Lower leg skin (tissue), 4 donors: ENCODE measurements around the gene CACHD1. TPM values are rescaled to one million over a fixed set of nuclear protein-coding genes. Genes with fewer than 3 reads are reported as not detected.

ENCODE experiments used
- DNase-seq, 2 donors: peaks; one replicate each; pipeline ENCODE4 v3.0.0-alpha.2; 2019; ENCODE audit warnings: low spot score in 2 of 2
- H3K4me3 ChIP-seq: fragments of 200-600 bp; sonication (generic); 2 replicates; pipeline ENCODE4 v1.5.1; 2017; ENCODE audit warnings: mild to moderate bottlenecking, low read depth; ENCODE audit not compliant: poor library complexity, severe bottlenecking
- POLR2A ChIP-seq, 2 donors: fragments of 450-650 bp; IDR thresholded peaks; one replicate each; pipeline ENCODE4 v1.6.1; 2016 to 2017; ENCODE audit warnings: antibody characterized with exemption in 2 of 2, mild to moderate bottlenecking in 1 of 2, moderate library complexity in 1 of 2
- WGBS, 2 donors: methylation state at CpG; one replicate each; pipeline ENCODE4 v1.1.5; 2018; 5-methylcytosine and 5-hydroxymethylcytosine counted together
- intact Hi-C: fragments of 100-400 bp; cut with DNase I; formaldehyde crosslinking; loops from one replicate; pipeline ENCODE4 v1.15.0; 2023; ENCODE audit warnings: low total_unique reads
- total RNA-seq, 4 donors: library from RNA; depleted of rRNA; stranded (reverse); fragments of >200 nt; gene quantifications; one replicate each; pipeline ENCODE4 v1.1.0, GENCODE V29; 2016
- TF ChIP-seq, protein P1 (sequence below), 3 donors: fragments of 450-650 bp; IDR thresholded peaks; one replicate each; pipeline ENCODE4 v1.5.1; 2016; ENCODE audit warnings: antibody characterized with exemption in 3 of 3, mild to moderate bottlenecking in 3 of 3, moderate library complexity in 2 of 3

Gene CACHD1
- total RNA-seq: 10 to 100 TPM in 2 of 4 donors, 1 to 10 TPM in 2; 7.3 to 17.1 (median 10.9) TPM

- H3K4me3 ChIP-seq: peak within 1 kb of the TSS; percentile 75
- intact Hi-C loops: no loop called here
- TF ChIP-seq, protein P1, sequence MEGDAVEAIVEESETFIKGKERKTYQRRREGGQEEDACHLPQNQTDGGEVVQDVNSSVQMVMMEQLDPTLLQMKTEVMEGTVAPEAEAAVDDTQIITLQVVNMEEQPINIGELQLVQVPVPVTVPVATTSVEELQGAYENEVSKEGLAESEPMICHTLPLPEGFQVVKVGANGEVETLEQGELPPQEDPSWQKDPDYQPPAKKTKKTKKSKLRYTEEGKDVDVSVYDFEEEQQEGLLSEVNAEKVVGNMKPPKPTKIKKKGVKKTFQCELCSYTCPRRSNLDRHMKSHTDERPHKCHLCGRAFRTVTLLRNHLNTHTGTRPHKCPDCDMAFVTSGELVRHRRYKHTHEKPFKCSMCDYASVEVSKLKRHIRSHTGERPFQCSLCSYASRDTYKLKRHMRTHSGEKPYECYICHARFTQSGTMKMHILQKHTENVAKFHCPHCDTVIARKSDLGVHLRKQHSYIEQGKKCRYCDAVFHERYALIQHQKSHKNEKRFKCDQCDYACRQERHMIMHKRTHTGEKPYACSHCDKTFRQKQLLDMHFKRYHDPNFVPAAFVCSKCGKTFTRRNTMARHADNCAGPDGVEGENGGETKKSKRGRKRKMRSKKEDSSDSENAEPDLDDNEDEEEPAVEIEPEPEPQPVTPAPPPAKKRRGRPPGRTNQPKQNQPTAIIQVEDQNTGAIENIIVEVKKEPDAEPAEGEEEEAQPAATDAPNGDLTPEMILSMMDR (IDR thresholded peaks at IDR 0.05): no peak
- TF ChIP-seq POLR2A (IDR thresholded peaks at IDR 0.05): no peak
- DNase-seq: peak; percentile 79 to 96
- WGBS, 2 donors: 0 to 1% methylated on average over 28 to 53 of the region's 82 CpGs
Measured at GRCh38 chr1:64469977-64470664, at the start of gene CACHD1. TSS of gene CACHD1 (plus strand) at chr1:64470129. CDS start at chr1:64470745, 616 bp downstream.

DNA sequence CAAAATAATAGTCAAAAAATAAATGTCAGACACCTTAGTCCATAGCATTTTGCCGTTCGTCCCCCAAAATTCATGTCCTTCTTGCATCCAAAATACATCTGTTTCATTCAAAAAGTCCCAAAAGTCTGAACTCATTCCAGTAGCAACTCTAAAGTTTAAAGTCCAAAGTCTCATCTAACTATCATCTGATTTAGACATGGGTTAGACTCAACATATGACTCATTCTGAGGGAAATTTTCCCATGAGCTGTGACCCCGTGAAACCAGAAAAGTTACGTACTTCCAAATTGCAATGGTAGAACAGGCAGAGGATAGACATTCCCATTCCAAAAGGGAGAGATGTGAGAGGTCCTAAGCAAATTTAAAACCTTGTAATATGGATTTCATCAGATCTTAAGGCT lies 48.6 kb upstream of the CACHD1 start:
- H3K4me3 ChIP-seq: no peak overlapping the region
- intact Hi-C loops: no loop called here
- 76 to 81% methylated on average over 4 of the region's 4 CpGs for WGBS, 2 donors
- DNase-seq: no peak
- no peak for TF ChIP-seq POLR2A (IDR thresholded peaks at IDR 0.05)
- TF ChIP-seq, protein P1 (IDR thresholded peaks at IDR 0.05): no peak

GRCh38 chr1:64423526-64423925 lies 46.4 kb upstream of the CACHD1 start:
- intact Hi-C loops: no loop called here
- DNase-seq: no peak
- TF ChIP-seq, protein P1 (IDR thresholded peaks at IDR 0.05): no peak
- TF ChIP-seq POLR2A (IDR thresholded peaks at IDR 0.05): no peak
- H3K4me3 ChIP-seq: no peak overlapping the region
- WGBS, 2 donors: 94 to 97% methylated on average over 4 of the region's 4 CpGs

- intact Hi-C loops: no loop called here
- no peak for DNase-seq
- WGBS, 2 donors: 97 to 100% methylated on average over 1 of the region's 1 CpG
- H3K4me3 ChIP-seq: no peak overlapping the region
- TF ChIP-seq, protein P1 (IDR thresholded peaks at IDR 0.05): no peak
- TF ChIP-seq POLR2A (IDR thresholded peaks at IDR 0.05): no peak
Measured at GRCh38 chr1:64424412-64424811, 45.5 kb upstream of the CACHD1 start.

DNA sequence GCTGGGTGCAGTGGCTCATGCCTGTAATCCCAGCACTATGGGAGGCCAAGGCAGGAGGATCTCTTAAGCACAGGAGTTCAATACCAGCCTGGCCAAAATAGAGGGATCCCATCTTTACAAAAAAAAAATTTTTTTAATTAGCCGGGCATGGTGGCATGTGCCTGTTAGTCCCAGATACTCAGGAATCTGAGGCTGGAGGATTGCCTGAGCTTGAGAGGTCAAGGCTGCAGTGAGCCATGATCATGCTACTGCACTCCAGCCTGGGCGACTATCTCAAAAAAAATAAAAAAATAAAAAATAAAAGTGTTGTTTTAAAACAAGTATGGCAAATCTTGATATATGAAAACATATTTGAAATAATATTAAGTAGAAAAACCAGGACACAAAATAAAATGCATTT lies 44.4 kb upstream of the CACHD1 start:
- intact Hi-C loops: no loop called here
- no peak for DNase-seq
- TF ChIP-seq POLR2A (IDR thresholded peaks at IDR 0.05): no peak
- TF ChIP-seq, protein P1 (IDR thresholded peaks at IDR 0.05): no peak
- no peak overlapping the region for H3K4me3 ChIP-seq
- 91 to 92% methylated on average over 2 of the region's 2 CpGs for WGBS, 2 donors

GRCh38 chr1:64426681-64427080 lies 43.2 kb upstream of the CACHD1 start:
- WGBS, 2 donors: 24 to 34% methylated on average over 2 of the region's 2 CpGs
- intact Hi-C loops: no loop called here
- TF ChIP-seq, protein P1 (IDR thresholded peaks at IDR 0.05): no peak
- no peak for TF ChIP-seq POLR2A (IDR thresholded peaks at IDR 0.05)

More at GRCh38 chr1:64426681-64427080, 43.2 kb upstream of the CACHD1 start:
- no peak overlapping the region for H3K4me3 ChIP-seq
- no peak for DNase-seq
